ENCODE measurements around the gene GSE1.
"Not testable (repeated sequence)": the region's sequence is repeated elsewhere in the genome, so short reads cannot be mapped to it uniquely, and the experiment has no call there.

Gene GSE1

DNA sequence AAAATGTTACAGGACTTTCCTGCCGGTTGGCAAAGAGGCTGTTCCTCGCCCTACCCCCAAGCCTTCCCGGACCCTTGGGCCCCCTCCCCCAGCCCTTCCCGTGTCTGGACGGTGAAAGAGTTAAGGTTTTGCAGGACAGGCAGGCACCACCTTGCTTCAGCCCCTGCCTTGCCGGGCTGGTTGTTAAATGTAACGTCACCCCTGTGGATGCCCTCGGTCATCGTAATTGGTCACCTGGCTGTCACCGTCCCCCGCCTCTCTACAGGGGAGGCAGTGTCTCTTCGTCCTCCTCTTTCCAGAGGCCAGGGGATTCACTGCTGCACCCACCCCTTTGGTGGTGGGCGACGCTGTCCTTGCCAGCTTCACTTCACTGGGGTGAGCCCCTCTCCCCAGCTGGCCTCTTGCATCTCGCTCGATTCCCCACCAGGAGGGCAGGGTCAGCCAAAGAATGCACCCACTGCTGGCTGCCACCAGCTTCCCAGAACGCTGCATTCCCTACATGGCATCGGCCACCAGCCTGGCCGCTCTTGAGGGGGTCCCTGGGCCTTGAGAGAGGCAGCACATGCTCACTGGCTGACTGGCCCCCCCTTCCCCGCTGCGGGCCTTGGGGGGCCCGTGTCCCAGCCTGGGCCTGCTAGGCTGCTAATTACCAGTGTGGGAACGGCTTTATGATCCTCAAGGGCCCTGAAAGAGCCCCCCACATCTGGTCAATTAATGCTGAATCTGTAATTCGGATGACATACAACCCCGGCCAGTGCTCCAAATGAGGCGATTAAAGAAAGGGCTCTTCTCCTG lies 25.2 kb upstream of the GSE1 start:
- no peak for TF ChIP-seq ZFX (IDR thresholded peaks at IDR 0.05)
- TF ChIP-seq, protein P1, sequence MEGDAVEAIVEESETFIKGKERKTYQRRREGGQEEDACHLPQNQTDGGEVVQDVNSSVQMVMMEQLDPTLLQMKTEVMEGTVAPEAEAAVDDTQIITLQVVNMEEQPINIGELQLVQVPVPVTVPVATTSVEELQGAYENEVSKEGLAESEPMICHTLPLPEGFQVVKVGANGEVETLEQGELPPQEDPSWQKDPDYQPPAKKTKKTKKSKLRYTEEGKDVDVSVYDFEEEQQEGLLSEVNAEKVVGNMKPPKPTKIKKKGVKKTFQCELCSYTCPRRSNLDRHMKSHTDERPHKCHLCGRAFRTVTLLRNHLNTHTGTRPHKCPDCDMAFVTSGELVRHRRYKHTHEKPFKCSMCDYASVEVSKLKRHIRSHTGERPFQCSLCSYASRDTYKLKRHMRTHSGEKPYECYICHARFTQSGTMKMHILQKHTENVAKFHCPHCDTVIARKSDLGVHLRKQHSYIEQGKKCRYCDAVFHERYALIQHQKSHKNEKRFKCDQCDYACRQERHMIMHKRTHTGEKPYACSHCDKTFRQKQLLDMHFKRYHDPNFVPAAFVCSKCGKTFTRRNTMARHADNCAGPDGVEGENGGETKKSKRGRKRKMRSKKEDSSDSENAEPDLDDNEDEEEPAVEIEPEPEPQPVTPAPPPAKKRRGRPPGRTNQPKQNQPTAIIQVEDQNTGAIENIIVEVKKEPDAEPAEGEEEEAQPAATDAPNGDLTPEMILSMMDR (conservative IDR thresholded peaks at IDR 0.05), result no peak
- no peak overlapping the region for H3K27ac ChIP-seq

DNA sequence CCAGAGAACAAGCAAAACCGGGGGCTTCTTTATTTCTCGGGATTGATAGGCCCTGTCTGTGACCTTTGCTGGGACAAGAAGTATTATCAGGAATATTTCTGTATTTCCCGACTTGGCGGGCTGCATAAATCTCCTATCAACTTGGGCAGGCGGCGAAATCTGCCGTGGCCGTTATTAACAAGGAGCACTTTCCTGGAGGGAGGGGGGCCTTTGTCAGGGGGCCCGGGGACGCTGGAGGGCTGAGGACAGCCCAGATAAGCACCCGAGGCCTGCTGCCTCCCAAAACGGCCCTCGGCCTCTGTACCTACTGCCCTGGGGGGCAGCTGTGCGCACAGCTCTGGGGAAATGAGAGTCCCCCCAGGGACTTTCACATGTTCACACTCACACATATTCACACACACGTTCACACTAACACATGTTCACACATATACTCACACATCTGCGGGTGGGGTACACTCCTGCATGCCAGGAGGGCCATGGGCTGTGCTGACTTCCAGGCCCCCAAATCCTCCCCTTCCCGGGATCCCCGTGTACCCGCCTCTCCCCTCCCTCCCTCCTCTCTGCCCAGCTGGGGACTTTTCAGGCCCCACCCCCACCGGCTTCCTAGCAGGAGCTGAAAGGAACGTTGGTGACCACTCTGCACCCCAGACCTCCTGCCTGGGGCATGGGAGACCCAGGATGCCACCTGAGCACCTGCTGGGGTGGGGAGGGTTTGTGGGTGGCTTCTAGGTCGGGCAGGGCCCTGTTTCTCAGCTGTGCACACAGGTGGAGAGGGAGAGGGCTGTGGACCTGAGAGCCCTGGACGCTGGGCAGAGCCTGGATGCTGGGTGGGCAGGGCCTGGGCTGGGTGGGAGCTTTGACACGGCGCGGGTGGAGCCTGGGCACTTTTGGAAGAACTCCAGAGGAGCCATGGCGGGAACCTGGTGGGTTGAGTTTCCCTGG lies 24.3 kb upstream of the GSE1 start:
- H3K27ac ChIP-seq, result no peak overlapping the region
- TF ChIP-seq, protein P1 (conservative IDR thresholded peaks at IDR 0.05), result no peak
- TF ChIP-seq ZFX (IDR thresholded peaks at IDR 0.05), result no peak

DNA sequence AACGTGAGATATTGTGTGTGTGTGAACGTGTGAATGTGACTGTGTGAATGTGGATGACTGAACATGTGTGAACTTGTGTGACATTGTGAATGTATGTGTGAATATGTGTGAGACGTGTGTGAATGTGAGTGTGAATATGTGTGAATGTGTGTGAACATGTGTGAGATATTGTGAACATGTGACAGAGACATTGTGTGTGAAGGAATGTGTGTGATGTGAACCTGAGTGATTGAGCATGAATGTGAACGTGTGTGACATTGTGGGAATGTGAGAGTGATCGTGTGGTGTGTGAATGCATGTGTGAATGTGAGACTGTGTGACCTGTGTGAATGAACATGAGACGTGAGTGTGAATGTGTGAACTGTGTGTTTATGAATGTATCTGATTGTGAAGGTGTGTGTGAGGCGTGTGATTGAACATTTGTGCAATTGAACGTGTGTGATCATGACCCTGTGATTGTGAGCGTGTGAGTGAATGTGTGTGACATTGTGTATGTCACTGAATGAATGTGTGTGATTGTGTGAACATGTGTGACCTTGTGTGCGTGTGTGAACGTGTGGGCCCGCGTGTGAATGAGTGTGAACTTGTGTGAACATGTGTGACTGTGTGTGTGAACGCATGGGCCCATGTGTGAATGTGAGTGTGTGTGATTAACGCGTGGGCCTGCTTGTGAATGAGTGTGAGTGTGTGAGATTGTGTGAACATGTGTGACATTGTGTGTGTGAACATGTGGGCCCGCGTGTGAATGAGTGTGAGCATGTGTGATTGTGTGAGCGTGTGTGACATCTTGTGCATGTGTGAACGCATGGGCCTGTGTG lies 23.2 kb upstream of the GSE1 start:
- TF ChIP-seq, protein P1 (conservative IDR thresholded peaks at IDR 0.05), result no peak
- no peak for TF ChIP-seq ZFX (IDR thresholded peaks at IDR 0.05)
- H3K27ac ChIP-seq, result no peak overlapping the region; the same call in 1 of the 2 replicates

DNA sequence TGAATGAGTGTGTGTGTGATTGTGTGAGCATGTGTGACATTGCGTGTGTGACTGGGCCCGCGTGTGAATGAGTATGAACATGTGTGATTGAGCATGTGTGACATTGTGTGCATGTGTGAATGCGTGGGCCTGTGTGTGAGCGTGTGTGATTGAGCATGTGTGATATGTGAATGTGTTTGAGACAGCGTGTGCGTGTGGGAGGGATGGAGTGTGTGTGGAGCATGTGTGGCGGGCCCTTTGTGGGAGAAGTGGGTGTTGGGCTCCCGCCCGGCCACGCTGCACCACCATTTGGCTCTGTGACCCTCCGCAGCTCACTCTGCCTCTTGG lies 22.7 kb upstream of the GSE1 start:
- H3K27ac ChIP-seq, result no peak overlapping the region; the same call in 1 of the 2 replicates
- TF ChIP-seq, protein P1 (conservative IDR thresholded peaks at IDR 0.05), result no peak
- TF ChIP-seq ZFX (IDR thresholded peaks at IDR 0.05), result no peak

DNA sequence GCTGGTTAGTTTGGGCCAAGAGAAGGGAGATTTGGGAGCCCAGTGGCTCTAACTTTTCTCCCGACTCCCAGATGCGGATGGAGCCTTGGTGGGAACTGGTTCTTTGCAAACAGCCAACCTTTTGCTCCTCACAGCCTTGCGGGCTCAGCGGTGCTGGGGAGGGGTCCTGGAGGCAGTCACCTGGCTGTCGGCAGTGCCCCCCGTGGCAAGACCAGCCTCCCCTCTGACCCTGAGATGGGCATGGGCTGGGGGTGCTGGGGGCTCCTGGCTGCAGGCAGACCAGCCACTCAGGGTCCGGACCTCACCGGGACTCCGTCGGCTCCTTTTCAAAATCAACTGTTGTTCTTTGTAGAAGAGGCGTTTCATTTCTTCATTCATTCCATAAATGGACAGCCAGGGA lies 21.7 kb upstream of the GSE1 start:
- no peak for TF ChIP-seq ZFX (IDR thresholded peaks at IDR 0.05)
- TF ChIP-seq, protein P1 (conservative IDR thresholded peaks at IDR 0.05), result no peak
- no peak overlapping the region for H3K27ac ChIP-seq

DNA sequence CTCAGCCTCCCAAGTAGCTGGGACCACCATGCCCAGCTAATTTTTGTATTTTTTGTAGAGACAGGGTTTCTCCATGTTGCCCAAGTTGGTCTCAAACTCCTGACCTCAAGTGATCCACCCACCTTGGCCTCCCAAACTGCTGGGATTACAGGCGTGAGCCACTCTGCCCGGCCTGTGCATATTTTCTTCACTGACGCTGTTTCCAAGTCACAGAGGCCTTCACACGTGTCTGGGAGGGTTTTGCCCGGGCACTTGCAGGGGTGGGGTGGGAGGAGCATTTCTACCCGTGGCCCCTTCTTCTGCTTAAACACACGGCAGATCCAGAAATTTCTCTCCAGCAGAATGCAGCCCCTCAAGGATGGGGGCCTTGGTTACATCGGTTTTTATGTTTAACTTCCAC lies 20.8 kb upstream of the GSE1 start:
- not testable (repeated sequence) for H3K27ac ChIP-seq

DNA sequence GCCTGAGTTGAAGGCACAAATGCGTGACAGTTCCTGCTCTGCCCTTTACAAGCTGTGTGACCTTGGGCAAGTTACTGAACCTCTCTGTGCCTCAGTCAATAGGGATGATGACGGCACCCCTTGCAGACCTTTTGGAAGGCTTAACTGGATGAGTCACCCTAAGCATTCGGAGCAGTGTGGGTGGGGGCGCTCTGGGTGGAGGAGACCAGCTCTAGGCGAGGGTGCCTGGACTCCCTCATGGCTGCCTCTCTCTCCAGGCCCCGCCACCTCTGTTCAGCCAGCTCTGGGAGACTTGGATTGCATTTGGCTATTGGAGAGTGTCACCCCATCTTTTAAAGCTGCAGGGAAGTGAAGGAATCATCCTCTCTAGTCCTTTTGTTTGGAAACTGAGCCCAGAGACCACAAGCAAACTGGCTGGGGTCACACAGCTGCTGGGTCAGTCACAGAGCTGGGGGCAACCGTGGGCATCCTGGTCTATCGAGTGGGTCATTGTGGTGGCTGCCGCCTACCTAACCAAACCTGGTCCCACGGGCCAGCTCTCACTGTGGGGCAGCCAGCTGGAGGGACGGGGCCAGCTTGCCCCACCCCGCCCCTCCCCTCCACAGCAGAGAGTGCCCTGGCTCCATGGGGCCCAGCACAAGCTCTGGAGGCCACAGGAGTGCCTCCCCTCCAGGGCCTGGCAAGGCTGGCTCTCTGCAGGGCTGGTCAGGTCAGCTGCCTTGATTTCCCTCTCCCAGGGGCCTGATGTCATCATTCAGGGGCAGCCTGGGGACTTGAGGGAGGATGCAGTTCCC lies 20.2 kb upstream of the GSE1 start:
- H3K27ac ChIP-seq, result no peak overlapping the region
- TF ChIP-seq ZFX (IDR thresholded peaks at IDR 0.05), result no peak
- TF ChIP-seq, protein P1 (conservative IDR thresholded peaks at IDR 0.05), result no peak

All from C4-2B (cell line).